Lower lobe of right lung (tissue), 2 donors: ENCODE results near the gene SSC5D. TPM values are rescaled to one million over a fixed set of nuclear protein-coding genes. Genes with fewer than 3 reads are reported as not detected.

Experiments
- ATAC-seq, 2 donors: fragments of 200-7000 bp; cut with Tn5 transposase; one replicate each; pipeline ENCODE4 v1.9.1; 2020 to 2022; ENCODE audit warnings: mild to moderate bottlenecking in 2 of 2, moderate library complexity in 2 of 2
- DNase-seq: peaks from one replicate; pipeline ENCODE4 v3.0.0-alpha.2; 2020
- H3K27ac ChIP-seq: fragments of 200-600 bp; one replicate; pipeline ENCODE4 v1.8.0; 2022
- H3K27me3 ChIP-seq: fragments of 200-600 bp; one replicate; pipeline ENCODE4 v1.8.0; 2022; ENCODE audit warnings: low read depth
- H3K36me3 ChIP-seq: fragments of 200-600 bp; one replicate; pipeline ENCODE4 v1.8.0; 2022; ENCODE audit warnings: mild to moderate bottlenecking
- H3K4me1 ChIP-seq: fragments of 200-600 bp; one replicate; pipeline ENCODE4 v1.8.0; 2022
- H3K4me3 ChIP-seq: fragments of 200-600 bp; one replicate; pipeline ENCODE4 v1.8.0; 2022; ENCODE audit warnings: mild to moderate bottlenecking
- H3K9me3 ChIP-seq: fragments of 200-600 bp; one replicate; pipeline ENCODE4 v1.8.0; 2022
- intact Hi-C: fragments of 100-400 bp; cut with DNase I; formaldehyde crosslinking; loops from one replicate; pipeline ENCODE4 v1.11.0; 2022
- total RNA-seq: library from RNA; stranded (reverse); fragmentation: NEBNext Ultra II Directional; extraction: Animal tissue kit (Norgen Biotek cat#: 25700); gene quantifications from one replicate; pipeline ENCODE4 v1.2.1, GENCODE V29; 2021
- TF ChIP-seq, protein P1 (sequence below): fragments of 200-600 bp; IDR thresholded peaks from one replicate; pipeline ENCODE4 v1.8.0; 2022; ENCODE audit warnings: antibody characterized with exemption, mild to moderate bottlenecking
- donor health status: DM: no; HTN: yes; CAD: no; lungs with severe emphysema.

The SSC5D gene
- total RNA-seq, 1 donor from 2014 or later, result 4.7 TPM

DNA sequence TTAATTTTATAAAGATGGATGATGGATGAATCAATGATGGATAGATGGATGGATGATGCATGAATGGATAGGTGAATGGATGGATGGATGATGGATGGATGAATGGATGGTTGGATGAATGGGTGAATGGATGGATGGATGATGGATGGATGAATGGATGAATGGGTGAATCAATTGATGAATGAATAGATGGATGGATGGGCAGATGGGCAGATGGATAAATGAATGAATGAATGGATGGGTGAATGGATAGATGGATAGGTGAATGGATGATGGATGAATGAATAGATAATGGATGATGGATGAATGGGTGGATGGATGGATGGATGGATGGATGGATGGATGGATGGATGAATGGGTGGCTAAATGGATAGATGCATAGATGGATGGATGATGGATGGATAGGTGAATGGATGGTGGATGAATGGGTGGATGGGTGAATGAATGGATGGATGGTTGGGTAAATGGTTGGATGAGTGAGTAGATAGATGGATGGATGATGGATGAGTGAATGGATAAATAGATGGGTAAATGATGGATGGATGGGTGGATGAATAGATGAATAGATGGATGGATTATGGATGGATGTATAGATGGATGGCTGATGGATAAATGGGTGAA is 79.6 kb downstream of the SSC5D start:
- no peak for DNase-seq
- intact Hi-C loops, result no loop called here
- peaks cover 10% of the 10 kb centered on the region for H3K27me3 ChIP-seq
- no peak overlapping the region for H3K27ac ChIP-seq
- no peaks in the 10 kb centered on the region for H3K4me1 ChIP-seq
- TF ChIP-seq, protein P1, sequence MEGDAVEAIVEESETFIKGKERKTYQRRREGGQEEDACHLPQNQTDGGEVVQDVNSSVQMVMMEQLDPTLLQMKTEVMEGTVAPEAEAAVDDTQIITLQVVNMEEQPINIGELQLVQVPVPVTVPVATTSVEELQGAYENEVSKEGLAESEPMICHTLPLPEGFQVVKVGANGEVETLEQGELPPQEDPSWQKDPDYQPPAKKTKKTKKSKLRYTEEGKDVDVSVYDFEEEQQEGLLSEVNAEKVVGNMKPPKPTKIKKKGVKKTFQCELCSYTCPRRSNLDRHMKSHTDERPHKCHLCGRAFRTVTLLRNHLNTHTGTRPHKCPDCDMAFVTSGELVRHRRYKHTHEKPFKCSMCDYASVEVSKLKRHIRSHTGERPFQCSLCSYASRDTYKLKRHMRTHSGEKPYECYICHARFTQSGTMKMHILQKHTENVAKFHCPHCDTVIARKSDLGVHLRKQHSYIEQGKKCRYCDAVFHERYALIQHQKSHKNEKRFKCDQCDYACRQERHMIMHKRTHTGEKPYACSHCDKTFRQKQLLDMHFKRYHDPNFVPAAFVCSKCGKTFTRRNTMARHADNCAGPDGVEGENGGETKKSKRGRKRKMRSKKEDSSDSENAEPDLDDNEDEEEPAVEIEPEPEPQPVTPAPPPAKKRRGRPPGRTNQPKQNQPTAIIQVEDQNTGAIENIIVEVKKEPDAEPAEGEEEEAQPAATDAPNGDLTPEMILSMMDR, result no peak
- H3K36me3 ChIP-seq, result no peaks in the 10 kb centered on the region
- H3K9me3 ChIP-seq, result no peaks in the 10 kb centered on the region
- no peak for ATAC-seq
- no peak overlapping the region for H3K4me3 ChIP-seq

Other genes with a start within 250 kb of the SSC5D start
- gene PPP6R1, start 229.4 kb upstream of the SSC5D start, total RNA-seq, result 69.1 TPM
- gene HSPBP1, start 208.3 kb upstream of the SSC5D start, total RNA-seq, result 23.9 TPM
- gene BRSK1, start 204.4 kb upstream of the SSC5D start, total RNA-seq, result 1.0 TPM
- 45.5 TPM for gene TMEM150B, start 163.1 kb upstream of the SSC5D start, total RNA-seq
- 14.7 TPM for gene KMT5C, start 148.6 kb upstream of the SSC5D start, total RNA-seq
- not detected for gene COX6B2, start 133.7 kb upstream of the SSC5D start, total RNA-seq
- not detected for gene GARIN5B, start 125.2 kb upstream of the SSC5D start, total RNA-seq
- gene IL11, start 118.0 kb upstream of the SSC5D start, total RNA-seq, result not detected
- gene TMEM190, start 111.6 kb upstream of the SSC5D start, total RNA-seq, result 16.2 TPM
- 16.4 TPM for gene TMEM238, start 104.1 kb upstream of the SSC5D start, total RNA-seq
- 1,501 TPM for gene RPL28, start 102.5 kb upstream of the SSC5D start, total RNA-seq
- 18.6 TPM for gene UBE2S, start 80.6 kb upstream of the SSC5D start, total RNA-seq
- not detected for gene SHISA7, start 45.1 kb upstream of the SSC5D start, total RNA-seq
- 28.6 TPM for gene ISOC2, start 26.8 kb upstream of the SSC5D start, total RNA-seq
- gene C19orf85, start 23.7 kb upstream of the SSC5D start, total RNA-seq, result not detected
- gene ZNF628, start 11.8 kb upstream of the SSC5D start, total RNA-seq, result 7.1 TPM
- 16.6 TPM for gene NAT14, start 3.2 kb upstream of the SSC5D start, total RNA-seq
- gene SBK2, start 48.7 kb downstream of the SSC5D start, total RNA-seq, result not detected
- 0.80 TPM for gene SBK3, start 57.1 kb downstream of the SSC5D start, total RNA-seq
- gene ZNF579, start 92.4 kb downstream of the SSC5D start, total RNA-seq, result 12.7 TPM
- gene FIZ1, start 111.1 kb downstream of the SSC5D start, total RNA-seq, result 14.3 TPM
- gene ZNF524, start 111.9 kb downstream of the SSC5D start, total RNA-seq, result 33.4 TPM
- 16.5 TPM for gene ZNF865, start 117.2 kb downstream of the SSC5D start, total RNA-seq
- gene ZNF784, start 136.1 kb downstream of the SSC5D start, total RNA-seq, result 7.1 TPM
- gene ZNF580, start 152.6 kb downstream of the SSC5D start, total RNA-seq, result 35.2 TPM
- gene ZNF581, start 155.2 kb downstream of the SSC5D start, total RNA-seq, result 22.7 TPM
- 11.6 TPM for gene CCDC106, start 159.8 kb downstream of the SSC5D start, total RNA-seq
- gene U2AF2, start 166.6 kb downstream of the SSC5D start, total RNA-seq, result 143 TPM
- 105 TPM for gene EPN1, start 186.8 kb downstream of the SSC5D start, total RNA-seq
- gene NLRP9, start 250.0 kb downstream of the SSC5D start, total RNA-seq, result not detected